Skin epidermis (tissue), 12 donors: Measurements from ENCODE around the gene LEO1.
A peak's percentile ranks its signal among the peaks of the same experiment; 100 is the strongest.

Experiments
- H3K27ac ChIP-seq, 21 experiments: fragments of 200-600 bp; sonication (generic) in 11 of 21; one replicate each; pipeline ENCODE4 v1.5.0; 2020; ENCODE audit warnings: mild to moderate bottlenecking in 3 of 21, inconsistent platforms in 2 of 21, moderate library complexity in 2 of 21
- H3K4me3 ChIP-seq, 7 experiments: fragments of 200-600 bp; sonication (generic) in 2 of 7; one replicate each; pipeline ENCODE4 v1.5.0; 2020; ENCODE audit warnings: inconsistent platforms in 2 of 7, mild to moderate bottlenecking in 2 of 7, moderate library complexity in 1 of 7

The LEO1 gene

GRCh38 chr15:51939216-51939615 is 32.4 kb downstream of the LEO1 start:
- H3K27ac ChIP-seq, result no peak overlapping the region

GRCh38 chr15:51938286-51938685 is 33.3 kb downstream of the LEO1 start:
- Histone ChIP-seq H3K27ac (no peak overlapping the region), H3K4me3 (no peak overlapping the region)

More at GRCh38 chr15:51939216-51939615, 32.4 kb downstream of the LEO1 start:
- H3K4me3 ChIP-seq, result no peak overlapping the region

- Histone ChIP-seq H3K27ac (no peak overlapping the region), H3K4me3 (no peak overlapping the region)
These were observed 35.5 kb downstream of the LEO1 start for GRCh38 chr15:51936105-51936478.

GRCh38 chr15:51935466-51936104 is 36.0 kb downstream of the LEO1 start:
- Histone ChIP-seq H3K4me3 (no peak overlapping the region), H3K27ac (no peak overlapping the region)

- no peak overlapping the region for H3K27ac ChIP-seq
- no peak overlapping the region for H3K4me3 ChIP-seq
These were observed 39.4 kb downstream of the LEO1 start for GRCh38 chr15:51932161-51932560.

- H3K4me3 ChIP-seq, result no peak overlapping the region
- no peak overlapping the region for H3K27ac ChIP-seq
These were observed 39.9 kb downstream of the LEO1 start for GRCh38 chr15:51931638-51932037.

- no peak overlapping the region for H3K27ac ChIP-seq
- H3K4me3 ChIP-seq, result no peak overlapping the region
These were observed 40.6 kb downstream of the LEO1 start for GRCh38 chr15:51931016-51931415.

- no peak overlapping the region for H3K27ac ChIP-seq
- no peak overlapping the region for H3K4me3 ChIP-seq
These were observed 44.8 kb downstream of the LEO1 start for GRCh38 chr15:51926809-51927208.

GRCh38 chr15:51924156-51925068 is 47.2 kb downstream of the LEO1 start:
- H3K4me3 ChIP-seq, result no peak overlapping the region
- H3K27ac ChIP-seq, result no peak overlapping the region

GRCh38 chr15:51917493-51917892 is 54.1 kb downstream of the LEO1 start:
- Histone ChIP-seq H3K27ac (no peak overlapping the region), H3K4me3 (no peak overlapping the region)

GRCh38 chr15:51912528-51912927 is 59.0 kb downstream of the LEO1 start:
- Histone ChIP-seq H3K4me3 (no peak overlapping the region), H3K27ac (no peak overlapping the region)

GRCh38 chr15:51909584-51909983 is 62.0 kb downstream of the LEO1 start:
- Histone ChIP-seq H3K4me3 (no peak overlapping the region), H3K27ac (no peak overlapping the region)

- Histone ChIP-seq H3K4me3 (no peak overlapping the region), H3K27ac (no peak overlapping the region)
These were observed 63.3 kb downstream of the LEO1 start for GRCh38 chr15:51908316-51908715.

- Histone ChIP-seq H3K27ac (peak overlapping the region in 1 of 21 experiments; percentile 10), H3K4me3 (no peak overlapping the region)
These were observed 64.3 kb downstream of the LEO1 start for GRCh38 chr15:51907136-51907862.

- Histone ChIP-seq H3K4me3 (no peak overlapping the region), H3K27ac (no peak overlapping the region)
These were observed 66.6 kb downstream of the LEO1 start for GRCh38 chr15:51904931-51905330.

GRCh38 chr15:51904421-51904820 is 67.2 kb downstream of the LEO1 start:
- H3K27ac ChIP-seq, result no peak overlapping the region

GRCh38 chr15:51889486-51889885 is 82.1 kb downstream of the LEO1 start:
- Histone ChIP-seq H3K27ac (no peak overlapping the region), H3K4me3 (no peak overlapping the region)

More at GRCh38 chr15:51904421-51904820, 67.2 kb downstream of the LEO1 start:
- no peak overlapping the region for H3K4me3 ChIP-seq

GRCh38 chr15:51888593-51889195 is 82.9 kb downstream of the LEO1 start:
- Histone ChIP-seq H3K4me3 (no peak overlapping the region), H3K27ac (no peak overlapping the region)
